ENCODE results near the gene KCNQ4. TPM values are rescaled to one million over a fixed set of nuclear protein-coding genes. Genes with fewer than 3 reads are reported as not detected.

KCNQ4 gene
- total RNA-seq, 1 experiment from 2014 or later = 1.6 TPM

DNA sequence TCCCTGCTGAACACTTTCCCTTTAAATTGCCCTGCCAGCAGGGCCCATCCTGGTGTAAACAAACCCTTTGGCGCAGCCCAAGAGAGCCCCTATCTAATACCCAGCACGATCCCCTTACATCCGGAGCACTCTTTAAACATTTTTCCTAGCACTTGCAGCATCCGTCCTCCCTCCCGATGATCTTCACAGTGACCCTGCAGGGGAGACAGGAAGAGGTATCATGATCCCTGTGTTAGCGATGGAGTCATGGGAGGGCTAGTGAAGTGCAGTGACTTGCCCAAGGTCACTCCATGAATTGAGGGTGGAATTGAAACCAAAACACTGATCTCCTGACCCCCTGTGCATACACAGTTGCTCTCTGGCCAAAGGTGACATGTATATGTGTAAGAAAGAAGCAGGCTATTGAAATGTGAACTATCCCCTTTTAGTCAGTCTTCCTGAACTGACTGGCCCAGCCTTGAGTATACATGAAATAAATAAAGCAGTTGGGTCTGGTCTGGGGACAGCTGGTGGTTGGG, 9.8 kb upstream of the KCNQ4 start:
- intact Hi-C loops (cut with micrococcal nuclease; ENCODE audit: unreplicated experiment) = loop anchor here (1.0 to 2.0 kb wide), 2 partner anchors 76 to 179 kb away; no protein-coding TSS in a partner anchor
- Histone ChIP-seq H3K27me3 (replicated peaks; ENCODE audit: control insufficient read depth, insufficient read depth, low read length) (no peaks in the 10 kb centered on the region), H3K36me3 (ENCODE audit: control insufficient read depth, insufficient read depth, low read length) (no peaks in the 10 kb centered on the region; the same call in 1 of the 2 replicates), H3K9me3 (no peaks in the 10 kb centered on the region), H3K4me3 (ENCODE audit: low read depth, low read length) (no peak overlapping the region), H3K4me1 (no peaks in the 10 kb centered on the region)
- ChIA-PET CTCF (interaction anchor here (0.5 to 2.3 kb wide), 6 partner anchors 51 to 1887 kb away, joined by 3 to 9 read pairs (median 3); no protein-coding TSS in a partner anchor), POLR2A (no interaction called here)
- no peak overlapping the region for H3K27ac Mint-ChIP-seq (ENCODE audit: unreplicated experiment)
- DNase-seq = no peak
- no peaks in the 10 kb centered on the region for H3K9me3 Mint-ChIP-seq (ENCODE audit: unreplicated experiment)
- no peaks in the 10 kb centered on the region for H3K27me3 Mint-ChIP-seq (ENCODE audit: insufficient read depth, unreplicated experiment)
- no TSS peak for BruUV-seq (replicated peaks)
- H3K4me1 Mint-ChIP-seq (ENCODE audit: low read depth, unreplicated experiment) = no peaks in the 10 kb centered on the region
- TF ChIP-seq, protein P1, sequence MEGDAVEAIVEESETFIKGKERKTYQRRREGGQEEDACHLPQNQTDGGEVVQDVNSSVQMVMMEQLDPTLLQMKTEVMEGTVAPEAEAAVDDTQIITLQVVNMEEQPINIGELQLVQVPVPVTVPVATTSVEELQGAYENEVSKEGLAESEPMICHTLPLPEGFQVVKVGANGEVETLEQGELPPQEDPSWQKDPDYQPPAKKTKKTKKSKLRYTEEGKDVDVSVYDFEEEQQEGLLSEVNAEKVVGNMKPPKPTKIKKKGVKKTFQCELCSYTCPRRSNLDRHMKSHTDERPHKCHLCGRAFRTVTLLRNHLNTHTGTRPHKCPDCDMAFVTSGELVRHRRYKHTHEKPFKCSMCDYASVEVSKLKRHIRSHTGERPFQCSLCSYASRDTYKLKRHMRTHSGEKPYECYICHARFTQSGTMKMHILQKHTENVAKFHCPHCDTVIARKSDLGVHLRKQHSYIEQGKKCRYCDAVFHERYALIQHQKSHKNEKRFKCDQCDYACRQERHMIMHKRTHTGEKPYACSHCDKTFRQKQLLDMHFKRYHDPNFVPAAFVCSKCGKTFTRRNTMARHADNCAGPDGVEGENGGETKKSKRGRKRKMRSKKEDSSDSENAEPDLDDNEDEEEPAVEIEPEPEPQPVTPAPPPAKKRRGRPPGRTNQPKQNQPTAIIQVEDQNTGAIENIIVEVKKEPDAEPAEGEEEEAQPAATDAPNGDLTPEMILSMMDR (IDR thresholded peaks at IDR 0.05; ENCODE audit: insufficient read depth in 1 of 2, low read depth in 1 of 2, low read length in 1 of 2, severe bottlenecking in 1 of 2, unreplicated experiment in 1 of 2) = no peak
- peaks cover 30% of the 10 kb centered on the region for H3K36me3 Mint-ChIP-seq (ENCODE audit: insufficient read depth, unreplicated experiment)
- no peak overlapping the region for H3K4me3 Mint-ChIP-seq (ENCODE audit: unreplicated experiment)

DNA sequence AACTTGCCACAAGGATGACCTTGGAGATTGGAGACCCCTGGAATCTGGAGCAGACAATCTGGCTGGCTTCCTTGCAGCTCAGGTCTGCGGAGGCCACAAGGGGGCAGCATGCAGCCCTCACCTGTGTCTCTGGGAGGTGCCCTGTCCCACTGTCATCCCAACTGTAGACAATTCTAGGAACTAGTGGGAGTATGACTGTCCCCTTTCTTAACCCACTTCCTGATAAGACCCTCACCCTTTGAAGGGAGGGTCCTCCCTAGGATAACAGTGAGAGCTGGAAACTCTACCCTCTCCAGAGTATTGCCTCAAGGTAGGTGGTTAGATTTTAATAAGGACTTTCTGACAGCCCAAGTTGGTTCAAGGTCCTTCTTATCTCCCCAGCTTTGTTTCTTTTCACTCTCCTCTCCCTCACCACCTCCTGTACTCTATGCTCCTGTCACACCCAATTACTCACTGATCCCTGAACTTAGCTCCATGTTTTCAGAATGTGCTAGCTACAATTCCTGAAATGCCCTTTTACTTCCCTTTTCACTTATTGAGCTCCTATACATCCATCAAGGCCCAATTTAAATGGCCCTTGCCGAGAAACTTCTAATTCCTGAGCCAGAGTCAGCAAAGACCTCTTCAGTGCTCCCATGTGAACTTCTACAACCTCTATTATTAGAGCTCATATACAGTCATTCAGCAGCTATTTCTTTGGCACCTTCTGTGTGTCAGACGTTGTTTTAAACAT, 9.2 kb upstream of the KCNQ4 start:
- ChIA-PET POLR2A (no interaction called here), CTCF (interaction anchor here (0.5 to 2.3 kb wide), 6 partner anchors 50 to 1887 kb away, joined by 3 to 9 read pairs (median 3); no protein-coding TSS in a partner anchor)
- no TSS peak for BruUV-seq (replicated peaks)
- DNase-seq = peak; percentile 53 to 74
- Mint-ChIP-seq H3K9me3 (ENCODE audit: unreplicated experiment) (no peaks in the 10 kb centered on the region), H3K36me3 (ENCODE audit: insufficient read depth, unreplicated experiment) (peaks cover 29% of the 10 kb centered on the region), H3K4me1 (ENCODE audit: low read depth, unreplicated experiment) (no peaks in the 10 kb centered on the region), H3K27ac (ENCODE audit: unreplicated experiment) (no peak overlapping the region), H3K27me3 (ENCODE audit: insufficient read depth, unreplicated experiment) (no peaks in the 10 kb centered on the region), H3K4me3 (ENCODE audit: unreplicated experiment) (no peak overlapping the region)
- Histone ChIP-seq H3K27me3 (replicated peaks; ENCODE audit: control insufficient read depth, insufficient read depth, low read length) (no peaks in the 10 kb centered on the region), H3K4me1 (no peaks in the 10 kb centered on the region), H3K36me3 (ENCODE audit: control insufficient read depth, insufficient read depth, low read length) (no peaks in the 10 kb centered on the region; the same call in 1 of the 2 replicates), H3K9me3 (no peaks in the 10 kb centered on the region), H3K4me3 (ENCODE audit: low read depth, low read length) (no peak overlapping the region)
- intact Hi-C loops (cut with micrococcal nuclease; ENCODE audit: unreplicated experiment) = loop anchor here (1.0 to 2.0 kb wide), 2 partner anchors 76 to 178 kb away; no protein-coding TSS in a partner anchor
- TF ChIP-seq, protein P1 (IDR thresholded peaks at IDR 0.05; ENCODE audit: insufficient read depth in 1 of 2, low read depth in 1 of 2, low read length in 1 of 2, severe bottlenecking in 1 of 2, unreplicated experiment in 1 of 2) = peak; percentile 66 to 72

DNA sequence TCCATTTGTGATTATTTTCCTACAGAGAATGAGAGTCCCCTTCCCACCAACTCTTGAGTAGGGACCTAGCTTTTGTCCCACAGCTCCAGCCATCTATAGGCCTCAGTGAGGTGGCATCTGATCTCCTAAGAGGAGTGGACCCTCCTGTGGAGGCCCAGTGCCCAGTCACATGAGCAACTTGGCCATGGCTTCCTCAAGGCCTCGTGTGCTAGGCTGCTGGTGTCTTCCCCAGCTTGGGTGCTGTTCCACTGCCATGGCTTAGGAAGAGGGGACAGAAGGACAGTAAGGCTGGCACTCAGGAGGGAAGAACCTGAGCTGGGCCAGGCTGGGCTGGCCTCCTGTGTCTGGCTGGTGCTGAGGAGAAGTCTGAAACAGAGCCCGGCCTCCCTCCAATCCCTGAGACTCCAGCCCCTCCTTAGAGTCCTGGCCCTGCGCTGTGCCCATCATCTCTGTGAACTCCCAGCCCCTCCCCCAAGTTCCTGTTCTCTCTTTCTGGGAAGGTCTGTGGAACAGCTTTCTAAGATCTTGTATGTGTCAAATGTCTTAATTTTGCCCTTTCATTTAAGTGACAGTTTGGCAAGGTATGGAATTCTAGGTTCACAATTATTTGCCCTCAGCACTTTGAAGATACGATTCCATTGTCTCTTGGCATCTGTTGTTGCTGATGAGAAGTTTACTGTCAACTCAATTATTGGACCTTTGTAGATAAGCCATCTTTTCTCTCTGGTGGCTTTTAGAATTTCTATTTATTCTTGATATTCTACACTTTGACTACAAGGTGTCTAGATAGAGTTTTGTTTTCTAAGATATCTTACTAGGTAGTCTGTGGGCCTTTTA, 7.1 kb upstream of the KCNQ4 start:
- Mint-ChIP-seq H3K9me3 (ENCODE audit: unreplicated experiment) (no peaks in the 10 kb centered on the region), H3K4me1 (ENCODE audit: low read depth, unreplicated experiment) (no peaks in the 10 kb centered on the region), H3K36me3 (ENCODE audit: insufficient read depth, unreplicated experiment) (peaks cover 14% of the 10 kb centered on the region), H3K4me3 (ENCODE audit: unreplicated experiment) (no peak overlapping the region), H3K27ac (ENCODE audit: unreplicated experiment) (no peak overlapping the region), H3K27me3 (ENCODE audit: insufficient read depth, unreplicated experiment) (no peaks in the 10 kb centered on the region)
- no peaks in the 10 kb centered on the region for H3K27me3 ChIP-seq (replicated peaks; ENCODE audit: control insufficient read depth, insufficient read depth, low read length)
- no peaks in the 10 kb centered on the region for H3K36me3 ChIP-seq (ENCODE audit: control insufficient read depth, insufficient read depth, low read length)
- no peak for DNase-seq
- ChIA-PET CTCF (no interaction called here), POLR2A (no interaction called here)
- no peaks in the 10 kb centered on the region for H3K9me3 ChIP-seq
- TF ChIP-seq, protein P1 (IDR thresholded peaks at IDR 0.05; ENCODE audit: insufficient read depth in 1 of 2, low read depth in 1 of 2, low read length in 1 of 2, severe bottlenecking in 1 of 2, unreplicated experiment in 1 of 2) = no peak
- no TSS peak for BruUV-seq (replicated peaks)
- H3K4me3 ChIP-seq (ENCODE audit: low read depth, low read length) = no peak overlapping the region
- intact Hi-C loops (cut with micrococcal nuclease; ENCODE audit: unreplicated experiment) = no loop called here
- no peaks in the 10 kb centered on the region for H3K4me1 ChIP-seq

Measured in Caco-2 (cell line).